Subcutaneous adipose tissue (tissue), 4 donors: ENCODE data around the gene GTF2H4. TPM values are rescaled to one million over a fixed set of nuclear protein-coding genes. Genes with fewer than 3 reads are reported as not detected.

Experiments
- total RNA-seq, 4 donors: library from RNA; depleted of rRNA; stranded (reverse); fragments of >200 nt; gene quantifications; one replicate each; pipeline ENCODE4 v1.1.0, GENCODE V29; 2016
- TF ChIP-seq, protein P1 (sequence below): fragments of 450-650 bp; IDR thresholded peaks from one replicate; pipeline ENCODE4 v1.5.1; 2016; ENCODE audit warnings: low read depth, mild to moderate bottlenecking, control low read depth, antibody characterized with exemption, moderate library complexity

The GTF2H4 gene
- total RNA-seq, 4 donors from 2014 or later, result 7.3 to 19.2 (median 8.3) TPM

DNA sequence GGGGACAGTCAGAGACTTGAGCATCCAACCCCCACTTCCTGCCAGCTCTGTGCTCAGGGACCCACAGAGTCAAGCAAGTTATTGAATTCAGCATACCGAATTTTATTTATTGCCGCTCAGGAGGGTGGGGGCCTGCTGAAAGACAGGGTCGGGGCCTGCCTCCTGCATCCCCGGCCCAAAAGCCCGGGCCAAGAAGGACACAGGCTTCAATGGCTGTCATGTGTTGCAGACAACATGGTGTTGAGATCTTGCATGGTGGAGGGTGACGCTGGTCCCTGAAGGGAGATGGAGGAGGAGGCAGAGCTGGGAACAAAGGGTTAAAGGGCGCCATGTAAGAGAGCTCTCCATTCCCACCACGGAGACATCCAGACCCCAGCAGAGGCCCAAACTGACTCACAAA, 23.3 kb downstream of the GTF2H4 start:
- TF ChIP-seq, protein P1, sequence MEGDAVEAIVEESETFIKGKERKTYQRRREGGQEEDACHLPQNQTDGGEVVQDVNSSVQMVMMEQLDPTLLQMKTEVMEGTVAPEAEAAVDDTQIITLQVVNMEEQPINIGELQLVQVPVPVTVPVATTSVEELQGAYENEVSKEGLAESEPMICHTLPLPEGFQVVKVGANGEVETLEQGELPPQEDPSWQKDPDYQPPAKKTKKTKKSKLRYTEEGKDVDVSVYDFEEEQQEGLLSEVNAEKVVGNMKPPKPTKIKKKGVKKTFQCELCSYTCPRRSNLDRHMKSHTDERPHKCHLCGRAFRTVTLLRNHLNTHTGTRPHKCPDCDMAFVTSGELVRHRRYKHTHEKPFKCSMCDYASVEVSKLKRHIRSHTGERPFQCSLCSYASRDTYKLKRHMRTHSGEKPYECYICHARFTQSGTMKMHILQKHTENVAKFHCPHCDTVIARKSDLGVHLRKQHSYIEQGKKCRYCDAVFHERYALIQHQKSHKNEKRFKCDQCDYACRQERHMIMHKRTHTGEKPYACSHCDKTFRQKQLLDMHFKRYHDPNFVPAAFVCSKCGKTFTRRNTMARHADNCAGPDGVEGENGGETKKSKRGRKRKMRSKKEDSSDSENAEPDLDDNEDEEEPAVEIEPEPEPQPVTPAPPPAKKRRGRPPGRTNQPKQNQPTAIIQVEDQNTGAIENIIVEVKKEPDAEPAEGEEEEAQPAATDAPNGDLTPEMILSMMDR, result no peak

DNA sequence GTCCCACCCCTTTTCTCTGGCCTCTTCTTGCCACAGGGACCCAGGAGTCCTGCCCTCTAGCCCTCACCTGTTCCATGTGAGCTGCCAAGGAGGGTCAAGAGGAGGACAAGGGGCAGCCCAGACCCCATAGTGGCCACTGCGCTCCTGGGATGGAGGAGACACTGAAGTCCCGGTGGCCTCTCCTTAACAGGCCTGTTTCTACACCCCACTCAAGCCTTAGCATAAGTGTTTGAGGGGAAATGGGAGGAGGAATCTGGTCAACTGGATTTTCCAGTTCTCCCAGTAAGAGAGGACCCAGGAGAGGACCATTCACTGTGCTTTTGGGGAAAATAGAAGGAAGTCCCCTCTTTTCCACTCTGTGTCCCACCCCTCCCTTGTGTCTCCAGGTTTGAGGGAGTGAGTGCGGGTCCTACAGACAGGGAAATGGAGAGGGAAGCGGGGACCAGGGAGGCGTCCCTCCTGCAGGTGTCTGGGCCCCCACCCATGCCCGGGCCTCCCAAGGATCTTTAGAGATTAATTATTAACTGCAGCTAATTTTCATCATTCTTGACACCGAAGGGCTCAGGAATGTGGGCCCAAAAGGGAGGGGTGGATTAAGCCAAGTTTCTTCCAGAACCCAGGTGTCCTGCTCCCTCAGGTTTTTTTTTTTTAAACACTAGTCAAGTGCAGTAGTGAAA, 24.1 kb downstream of the GTF2H4 start, which contains the start of gene SFTA2:
Gene SFTA2, minus strand, starts transcription at position 202 of the 677 bp plus-strand sequence. Its CDS starts 74 bp downstream, at position 128.
- TF ChIP-seq, protein P1, result no peak

DNA sequence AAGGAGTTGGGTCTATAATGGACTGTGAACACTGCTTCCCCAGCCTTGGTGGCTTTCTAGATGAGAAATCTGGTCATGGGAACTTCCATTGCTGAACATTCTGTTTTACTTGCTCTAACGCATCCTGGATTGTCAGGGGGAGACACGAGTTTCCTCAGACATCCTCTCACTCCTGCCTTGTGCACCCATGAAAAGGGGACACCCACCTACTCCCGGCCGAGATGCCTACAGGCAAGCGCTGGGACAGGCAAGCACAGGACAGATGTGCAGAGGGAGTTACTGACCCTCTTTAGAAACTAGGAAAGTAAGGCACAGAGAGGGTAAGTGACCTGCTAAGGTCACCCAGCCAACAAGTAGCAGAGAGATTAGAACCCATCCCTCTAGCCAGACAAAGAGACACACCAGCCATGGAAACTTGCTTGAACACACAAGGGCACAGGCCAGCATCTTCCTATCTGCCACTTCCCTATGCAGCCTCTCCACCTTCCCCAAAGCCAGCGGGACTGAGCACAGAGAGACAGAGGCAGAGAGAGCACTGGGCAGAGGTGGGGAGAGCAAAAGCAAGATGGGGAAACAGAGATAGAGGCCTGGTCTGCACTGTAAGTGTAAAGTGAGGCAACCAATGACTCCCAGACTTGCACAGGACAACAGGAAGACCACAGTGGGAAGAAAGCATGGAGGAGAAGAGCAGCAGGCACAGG, 24.8 kb downstream of the GTF2H4 start:
- TF ChIP-seq, protein P1, result no peak

DNA sequence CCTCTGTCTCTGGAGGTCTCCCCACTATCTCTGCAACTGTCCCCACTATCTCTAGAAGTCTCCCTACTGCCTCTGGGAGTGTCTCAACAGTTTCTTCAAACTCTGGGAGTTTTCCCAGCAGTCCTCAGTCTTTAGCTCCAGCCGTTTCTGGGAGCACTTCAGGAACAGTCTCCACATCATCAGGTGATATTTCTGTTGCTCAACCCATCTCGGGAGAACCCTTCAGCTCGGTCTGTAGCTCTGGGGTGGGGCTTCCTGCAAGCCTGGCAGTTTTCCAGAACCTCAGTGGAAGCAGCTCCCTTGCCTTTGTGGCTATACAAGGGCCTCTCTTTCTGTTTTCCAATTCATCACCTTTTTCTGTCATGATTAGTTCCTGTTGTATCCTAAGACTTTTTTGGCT, 27.0 kb downstream of the GTF2H4 start:
- TF ChIP-seq, protein P1, result no peak

DNA sequence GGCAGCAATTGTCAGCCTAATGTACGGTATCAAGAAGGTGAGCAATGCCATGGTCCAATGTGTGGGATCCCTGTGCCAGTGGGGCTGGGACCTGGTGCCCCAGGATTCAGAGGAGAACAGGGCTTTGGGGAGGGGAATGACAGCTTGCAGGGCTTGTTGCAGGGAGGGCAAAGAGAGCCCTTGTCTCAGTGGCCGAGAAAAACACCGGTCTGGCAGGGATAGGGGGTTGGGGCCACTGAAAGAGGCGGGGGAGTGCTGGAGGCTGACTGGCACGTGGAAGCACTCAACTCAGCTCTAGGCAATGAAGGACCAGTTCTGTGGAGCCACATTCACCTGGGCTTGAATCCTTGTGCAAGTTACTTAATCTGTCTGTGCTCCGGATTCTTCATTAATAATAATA, 29.3 kb downstream of the GTF2H4 start:
- TF ChIP-seq, protein P1, result no peak

DNA sequence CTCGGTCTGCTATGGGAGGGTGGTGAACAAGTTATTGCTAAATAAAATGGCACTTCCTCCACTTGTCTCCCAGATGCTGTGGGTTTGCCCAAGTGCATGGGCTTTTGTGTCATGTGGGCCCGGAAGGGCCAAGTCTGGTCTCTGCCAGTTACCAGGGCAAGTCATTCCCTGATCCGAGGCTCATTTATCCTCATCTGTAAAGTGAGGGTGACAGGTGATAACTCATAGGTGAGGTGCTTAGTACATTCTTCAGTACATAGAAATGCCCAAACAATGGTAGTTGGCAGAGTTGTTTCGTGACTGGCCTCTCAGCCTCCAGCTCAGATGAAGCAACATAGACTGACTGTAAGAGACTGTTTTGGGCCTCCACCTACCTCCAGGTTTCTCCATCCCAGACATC, 30.7 kb downstream of the GTF2H4 start:
- TF ChIP-seq, protein P1, result no peak

DNA sequence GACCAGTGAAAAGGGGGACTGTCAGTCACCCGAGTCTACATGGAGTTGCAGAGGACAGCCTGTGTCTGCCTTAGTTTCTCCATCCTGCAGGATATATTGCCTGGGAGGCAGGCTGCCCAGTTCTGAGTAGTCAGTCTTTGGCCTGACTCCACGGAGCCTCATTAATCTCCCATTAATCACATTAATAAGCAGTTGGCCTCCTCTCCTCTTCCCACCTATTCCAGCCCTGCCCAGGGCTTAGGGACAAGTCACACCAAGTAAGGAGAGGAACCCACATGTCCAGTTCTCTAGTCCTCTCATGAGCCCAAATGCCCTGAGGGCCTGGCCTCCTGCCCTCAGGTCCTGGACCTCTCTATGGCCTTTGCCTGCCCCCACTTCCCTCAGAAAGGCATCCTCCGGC, 31.5 kb downstream of the GTF2H4 start:
- TF ChIP-seq, protein P1, result no peak
